Pulmonary artery endothelial cell (primary cell): ENCODE data around the gene ASB13. TPM values are rescaled to one million over a fixed set of nuclear protein-coding genes. Genes with fewer than 3 reads are reported as not detected.
"Not testable (repeated sequence)": the region's sequence is repeated elsewhere in the genome, so short reads cannot be mapped to it uniquely, and the experiment has no call there.

ENCODE experiments used
- DNase-seq: peaks from one replicate; pipeline ENCODE4 v3.0.0-alpha.2; 2011; ENCODE audit warnings: low read depth, low spot score
- total RNA-seq: library from RNA; depleted of rRNA; stranded (reverse); fragments of >200 nt; gene quantifications from 2 replicates; pipeline ENCODE4 v1.2.3, GENCODE V29; 2014

Gene ASB13
- total RNA-seq, 1 donor from 2014 or later, result 13.1 TPM

GRCh38 chr10:5625992-5626777 is 40.2 kb downstream of the ASB13 start:
- no peak for DNase-seq

GRCh38 chr10:5624701-5625100 is 41.7 kb downstream of the ASB13 start:
- no peak for DNase-seq

- peak; percentile 33 for DNase-seq
Observed at GRCh38 chr10:5623081-5623748, 43.2 kb downstream of the ASB13 start.

- DNase-seq, result no peak
Observed at GRCh38 chr10:5622186-5622960, 44.0 kb downstream of the ASB13 start.

- DNase-seq, result not testable (repeated sequence)
Observed at GRCh38 chr10:5621371-5621770, 45.0 kb downstream of the ASB13 start.

GRCh38 chr10:5620966-5621365 is 45.4 kb downstream of the ASB13 start:
- no peak for DNase-seq

GRCh38 chr10:5620223-5620721 is 46.1 kb downstream of the ASB13 start:
- no peak for DNase-seq

- DNase-seq, result no peak
Observed at GRCh38 chr10:5619362-5620211, 46.8 kb downstream of the ASB13 start.

GRCh38 chr10:5618829-5619228 is 47.6 kb downstream of the ASB13 start:
- no peak for DNase-seq

- DNase-seq, result no peak
Observed at GRCh38 chr10:5618042-5618441, 48.4 kb downstream of the ASB13 start.

- DNase-seq, result no peak
Observed at GRCh38 chr10:5617521-5617920, 48.9 kb downstream of the ASB13 start.

GRCh38 chr10:5616836-5617235 is 49.6 kb downstream of the ASB13 start:
- DNase-seq, result no peak

GRCh38 chr10:5616046-5616445 is 50.3 kb downstream of the ASB13 start:
- DNase-seq, result no peak

- no peak for DNase-seq
Observed at GRCh38 chr10:5615316-5615715, 51.1 kb downstream of the ASB13 start.

GRCh38 chr10:5614155-5614721 is 52.2 kb downstream of the ASB13 start:
- no peak for DNase-seq

GRCh38 chr10:5613481-5614154 is 52.8 kb downstream of the ASB13 start:
- no peak for DNase-seq

- DNase-seq, result no peak
Observed at GRCh38 chr10:5611899-5612680, 54.3 kb downstream of the ASB13 start.

- DNase-seq, result no peak
Observed at GRCh38 chr10:5609952-5610616, 56.3 kb downstream of the ASB13 start.
